Stimulated activated CD8-positive, alpha-beta memory T cell treated with anti-CD3 and anti-CD28 coated beads, Interleukin-7, amount 100 ng/mL, for 4 hours (primary cell): ENCODE results near the gene NAT9.

Experiments
- DNase-seq, 2 donors: peaks; one replicate each; pipeline ENCODE4 v3.0.0-alpha.2; 2020; ENCODE audit warnings: low read depth in 2 of 2

Gene NAT9, protein sequence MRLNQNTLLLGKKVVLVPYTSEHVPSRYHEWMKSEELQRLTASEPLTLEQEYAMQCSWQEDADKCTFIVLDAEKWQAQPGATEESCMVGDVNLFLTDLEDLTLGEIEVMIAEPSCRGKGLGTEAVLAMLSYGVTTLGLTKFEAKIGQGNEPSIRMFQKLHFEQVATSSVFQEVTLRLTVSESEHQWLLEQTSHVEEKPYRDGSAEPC

DNA sequence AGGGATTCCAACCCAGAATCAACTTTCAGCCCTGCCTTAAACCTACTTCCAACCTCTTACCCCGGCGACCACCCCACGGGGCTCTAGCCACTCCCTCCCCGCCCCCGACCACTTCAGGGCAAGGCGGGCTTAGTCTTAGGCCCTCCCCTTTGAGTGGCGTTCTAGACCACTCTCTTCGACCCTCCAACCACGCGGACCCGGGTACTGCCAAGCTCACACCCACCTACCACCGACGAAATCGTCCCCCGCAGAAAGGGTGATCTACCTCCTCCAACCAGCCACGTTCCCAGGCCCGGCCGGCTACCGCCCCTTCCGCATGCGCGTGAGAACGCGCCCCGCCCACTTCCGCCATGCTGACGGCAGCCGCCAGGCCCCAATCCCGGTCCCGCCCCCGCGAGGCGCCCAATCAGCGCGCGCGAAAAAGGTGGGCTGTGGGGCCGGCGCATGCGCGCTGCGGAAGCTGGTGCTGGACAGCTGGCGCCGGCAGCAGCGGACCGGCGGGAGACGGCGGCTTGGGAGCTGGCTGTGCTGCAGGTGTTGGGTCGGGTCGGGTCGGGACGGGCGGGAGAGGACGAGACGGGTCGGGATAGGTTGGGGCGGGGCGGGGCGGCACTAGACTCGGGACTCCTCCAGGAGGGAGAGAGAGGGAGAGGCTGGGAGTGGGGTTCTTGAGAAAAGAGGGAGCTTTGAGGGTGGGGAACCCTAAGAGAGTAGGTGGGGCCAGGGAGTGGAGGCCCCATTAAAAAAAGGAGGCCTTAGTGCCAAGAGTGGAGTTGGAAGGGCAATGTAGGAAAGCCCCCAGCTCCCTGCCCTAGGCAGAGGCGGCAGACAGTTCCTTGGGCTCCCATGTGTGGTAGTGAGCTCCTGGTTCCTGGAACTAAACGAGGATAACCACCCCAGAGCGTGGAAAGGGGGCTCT, at the start of gene NAT9:
TSS of gene NAT9 (minus strand) at position 302 of the 919 bp plus-strand sequence. CDS start 647 bp downstream, outside the sequence.
- peak; percentile 96 to 99 for DNase-seq

DNA sequence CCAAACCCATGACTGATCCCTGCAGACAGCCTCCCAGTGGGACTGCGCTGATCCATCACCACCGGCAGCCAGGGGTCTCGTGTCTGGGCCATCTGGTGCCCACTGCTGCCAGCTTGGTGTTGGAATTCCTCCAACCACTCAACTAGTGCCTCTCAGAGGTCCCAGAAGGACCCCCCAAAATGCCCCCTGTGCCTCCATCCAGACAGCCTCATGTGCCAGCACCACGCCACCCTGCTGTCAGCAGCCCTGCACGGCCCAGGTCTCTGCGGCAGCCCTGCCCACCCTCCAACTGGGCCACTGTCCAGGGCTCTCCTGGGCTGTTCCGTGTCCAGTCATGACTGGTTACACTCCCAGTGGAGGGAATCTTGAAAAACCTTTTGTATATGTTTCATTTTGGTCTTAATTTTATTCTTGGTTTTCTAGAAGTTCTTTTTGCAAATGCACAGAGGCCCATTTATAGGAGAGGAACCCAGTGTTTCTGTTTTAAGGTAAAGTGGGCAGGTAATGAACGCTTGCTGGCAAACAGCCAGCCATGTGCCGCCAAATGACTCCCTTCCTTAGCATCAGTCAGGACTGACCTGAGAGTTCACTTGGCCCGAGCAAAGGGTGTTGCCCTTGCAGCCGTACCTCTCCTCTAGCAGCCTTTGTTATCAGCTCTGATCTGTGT, 48.9 kb upstream of the NAT9 start:
- DNase-seq: no peak

DNA sequence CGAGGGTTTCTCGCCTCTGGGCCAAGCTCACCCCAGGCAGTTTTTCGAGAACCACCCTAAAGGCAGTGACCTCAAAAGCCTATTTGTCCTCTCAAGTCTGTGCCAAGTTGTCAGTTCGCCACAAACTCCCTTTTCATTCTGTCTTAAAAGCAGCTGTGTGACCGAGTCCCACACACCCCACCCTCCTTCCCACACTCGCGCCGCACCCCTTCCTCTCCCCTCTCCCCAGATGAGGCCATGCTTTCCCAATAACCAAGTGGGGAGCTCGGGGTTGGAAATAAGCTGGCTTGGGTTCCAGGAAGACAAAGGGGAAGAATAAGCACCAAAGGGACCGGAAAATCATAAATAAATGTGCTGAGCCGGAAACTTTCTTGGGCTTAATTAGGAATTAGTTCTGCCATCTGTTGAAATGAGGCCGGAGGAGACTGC, 46.8 kb upstream of the NAT9 start:
- no peak for DNase-seq

DNA sequence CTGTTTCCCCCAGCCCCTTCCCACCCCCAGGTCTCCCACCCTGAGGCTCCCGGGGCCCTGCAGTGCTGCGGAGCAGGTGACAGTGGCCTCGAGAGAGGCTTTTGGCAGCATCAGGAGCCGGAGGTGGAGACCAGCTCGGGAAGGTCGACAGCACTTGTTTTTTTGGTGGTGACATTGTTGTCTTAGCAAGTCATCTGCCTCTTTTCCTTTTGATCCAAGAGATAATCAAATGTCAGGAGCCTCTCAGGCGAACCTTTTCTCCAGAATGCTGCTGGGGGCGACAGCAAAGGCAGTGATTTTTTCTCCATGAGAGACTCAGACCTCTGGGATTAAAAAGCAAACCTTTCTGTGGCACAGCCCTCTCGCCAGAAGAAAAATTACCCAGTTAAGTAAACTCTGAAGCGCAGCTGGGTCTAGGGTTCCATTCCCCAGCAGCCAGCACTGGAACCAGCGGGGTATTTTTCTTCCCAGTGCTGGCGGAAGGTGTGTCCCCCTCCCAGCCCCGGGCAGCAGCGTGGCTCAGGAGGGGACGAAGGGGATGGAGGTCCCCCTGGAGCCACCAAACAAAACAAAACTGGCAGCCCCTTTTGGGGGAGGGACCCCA, 46.3 kb upstream of the NAT9 start:
- DNase-seq: no peak

DNA sequence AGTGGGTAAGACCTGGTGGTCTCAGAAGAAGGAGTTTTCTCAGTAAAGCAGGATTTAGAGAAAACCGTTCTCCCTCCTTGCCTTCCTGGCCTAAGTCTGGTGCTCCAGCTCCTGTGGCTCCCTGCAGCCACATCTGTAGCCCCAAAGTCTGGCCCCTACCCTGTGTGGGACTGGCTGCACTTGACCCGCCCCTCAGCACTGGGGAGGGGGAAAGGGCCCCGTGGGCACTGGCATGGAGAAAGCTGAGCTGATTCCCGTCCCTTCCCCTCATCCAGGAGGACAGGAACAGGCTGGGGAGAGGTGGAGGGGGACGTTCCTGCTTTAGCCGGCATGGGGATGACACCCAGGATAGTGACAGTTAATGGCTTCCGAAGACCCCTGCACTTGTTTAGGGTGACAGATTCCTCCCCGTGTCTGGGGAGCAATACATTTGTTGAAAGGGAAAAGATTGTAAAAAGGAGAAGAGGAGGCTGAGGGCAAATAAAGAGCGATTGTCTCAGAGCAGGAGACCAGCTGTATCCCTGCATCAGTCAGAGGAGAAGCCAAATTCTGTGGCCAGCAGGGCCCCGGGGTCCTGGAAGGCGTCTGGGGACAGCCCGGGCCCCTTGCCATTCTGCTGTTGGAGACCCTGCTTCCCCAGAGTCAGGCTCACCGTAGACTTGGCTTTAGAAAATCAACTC, 45.6 kb upstream of the NAT9 start:
- no peak for DNase-seq

DNA sequence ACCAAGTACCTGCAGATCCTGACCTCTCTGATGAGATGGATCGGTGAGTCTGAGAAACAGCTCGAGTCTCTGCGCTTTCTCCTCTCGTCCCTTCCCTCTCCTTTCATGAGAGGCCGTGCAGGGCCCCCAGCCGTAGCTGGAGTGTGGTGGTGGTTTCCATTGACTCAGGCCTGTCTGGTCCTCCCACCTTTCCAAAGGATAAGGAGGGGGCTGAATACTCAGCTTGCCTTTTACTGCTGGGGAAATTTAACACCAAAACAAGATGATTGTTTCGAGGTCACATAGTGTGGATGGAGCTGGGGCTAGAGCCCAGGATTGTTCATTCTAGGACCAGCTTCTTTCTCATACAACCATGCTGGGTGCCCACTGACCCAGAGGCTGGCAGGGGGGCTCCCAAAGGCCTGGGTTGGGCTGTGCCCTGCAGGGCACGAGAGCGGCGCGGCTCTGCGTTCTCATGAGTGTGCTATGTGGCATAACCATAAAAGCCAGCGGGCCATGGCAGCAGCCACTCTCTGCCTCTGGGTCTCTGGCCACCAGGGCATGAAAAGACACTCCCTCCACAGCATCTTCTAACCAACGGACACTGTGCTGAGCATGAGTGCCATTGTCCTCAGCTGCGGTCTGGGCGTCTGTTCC, 43.8 kb upstream of the NAT9 start:
- no peak for DNase-seq

DNA sequence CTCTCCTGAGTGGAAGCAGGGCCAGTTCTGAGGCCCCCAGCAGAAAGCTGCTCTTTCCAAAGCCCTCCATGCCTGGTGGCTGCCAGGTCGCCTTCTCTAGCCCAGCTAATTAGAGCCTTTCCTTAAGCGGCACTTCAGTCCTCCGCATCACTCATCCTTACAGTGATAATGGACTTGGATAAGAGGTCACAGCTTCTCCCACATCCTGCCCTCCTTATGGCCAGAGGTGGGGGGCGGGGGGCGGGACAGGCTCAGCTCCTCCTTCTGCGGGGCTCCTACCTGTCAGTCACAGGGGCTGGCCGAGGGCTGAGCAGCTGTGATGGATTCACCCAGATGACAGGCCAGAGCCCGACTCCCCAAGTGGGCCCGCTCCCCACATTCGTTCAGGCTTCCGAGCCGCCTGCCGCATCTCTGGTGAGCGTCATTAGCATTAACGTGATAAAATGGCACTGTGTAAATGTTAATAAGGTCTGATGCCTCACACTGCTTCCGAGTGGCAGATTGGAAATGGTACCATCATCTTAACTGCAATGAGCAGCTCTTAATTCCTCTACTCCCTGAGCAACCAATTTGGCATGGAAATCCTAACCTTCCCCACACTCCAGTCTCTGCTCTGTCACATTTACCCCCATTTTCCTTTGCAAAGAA, 42.3 kb upstream of the NAT9 start:
- DNase-seq: no peak

DNA sequence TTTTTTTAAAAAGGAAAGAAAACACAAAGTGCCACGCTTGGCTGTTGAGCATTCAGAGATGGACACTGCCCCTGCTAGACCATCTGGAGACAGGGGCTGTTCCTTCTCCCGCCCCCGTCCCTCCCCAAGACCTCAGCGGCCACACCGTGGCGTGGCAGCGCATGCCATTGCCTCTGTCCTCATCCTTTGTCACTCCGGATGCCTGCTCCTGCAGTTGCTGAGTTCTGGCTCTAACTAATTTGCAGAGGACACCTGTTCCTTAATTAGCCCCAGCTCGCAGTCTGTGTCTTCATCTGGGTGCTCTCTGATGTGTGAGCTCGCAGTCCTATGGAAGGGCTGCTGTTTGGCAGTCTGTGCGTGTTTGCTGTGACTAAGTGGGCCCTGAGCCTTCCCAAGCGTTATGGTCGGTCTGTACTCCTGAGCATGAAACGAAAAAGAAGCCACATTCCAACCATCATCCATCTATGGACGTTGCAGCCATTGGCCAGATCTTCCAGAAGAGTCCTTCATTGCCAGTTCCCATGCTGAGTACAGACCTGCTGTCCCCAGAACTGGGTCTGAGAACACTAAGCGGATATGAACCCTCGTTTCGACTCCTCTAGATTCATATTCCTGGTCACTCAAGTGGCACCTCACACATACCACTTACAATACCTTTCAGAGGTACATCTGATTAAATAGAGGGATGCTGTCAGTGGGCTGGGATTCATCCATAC, 40.9 kb upstream of the NAT9 start:
- DNase-seq: no peak

DNA sequence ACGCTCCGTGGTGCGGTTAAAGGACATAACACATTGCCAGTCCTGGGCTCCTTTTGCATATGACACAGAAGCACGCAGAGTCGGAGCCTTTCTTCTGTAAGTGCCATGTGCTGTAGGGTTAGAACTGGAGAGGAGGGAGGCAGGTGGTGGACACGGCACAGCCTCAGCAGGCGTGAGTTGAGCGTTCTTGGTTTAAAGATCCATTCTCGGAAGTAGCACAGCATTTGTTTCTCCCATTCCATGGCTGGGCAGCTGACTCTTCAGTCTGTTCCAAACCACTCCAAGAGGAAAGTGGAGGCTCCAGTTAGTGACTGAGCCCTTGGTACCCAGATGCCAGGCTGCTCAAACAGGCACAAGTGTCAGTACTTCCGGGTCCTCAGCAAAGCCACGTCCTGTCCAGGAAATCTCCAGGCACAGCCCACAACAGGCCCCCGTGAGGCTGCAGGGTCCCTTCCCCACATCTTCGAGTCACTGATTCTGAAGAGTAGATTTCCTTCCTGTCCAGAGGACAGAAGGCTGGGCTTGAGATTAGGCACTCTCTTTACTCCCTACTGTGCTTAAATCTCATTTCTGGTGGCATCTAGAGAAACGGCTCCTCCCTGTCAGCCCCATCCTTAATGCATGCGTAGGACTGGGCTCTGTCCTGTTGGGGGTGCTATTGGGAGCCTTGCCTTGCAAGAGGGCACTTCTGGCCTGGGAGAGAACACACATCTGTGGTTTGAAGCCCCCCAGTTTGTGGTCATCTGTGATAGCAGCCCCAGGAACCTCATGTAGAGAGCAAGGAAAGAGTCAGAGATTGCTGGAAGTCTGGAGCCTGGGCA, 39.6 kb upstream of the NAT9 start:
- DNase-seq: no peak

DNA sequence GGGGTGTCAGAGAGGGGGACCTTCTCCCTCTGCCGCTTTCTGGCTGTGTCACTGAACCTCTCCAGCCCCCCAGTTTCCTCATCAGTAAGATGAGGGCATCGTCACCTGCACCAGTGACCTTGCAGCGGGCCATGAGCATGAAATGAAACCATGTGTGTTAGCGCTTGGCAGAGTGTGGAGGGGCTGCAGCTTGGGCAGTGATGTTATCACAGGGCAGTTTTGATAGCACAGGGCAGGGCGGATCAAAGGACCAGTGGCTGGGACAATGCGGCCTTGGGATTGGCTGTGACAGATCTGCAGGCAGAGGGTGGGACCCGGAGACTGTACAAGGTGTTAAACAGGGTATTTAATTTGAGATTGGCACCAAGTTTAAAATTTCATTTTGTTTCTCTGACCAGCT, 38.9 kb upstream of the NAT9 start:
- DNase-seq: no peak

DNA sequence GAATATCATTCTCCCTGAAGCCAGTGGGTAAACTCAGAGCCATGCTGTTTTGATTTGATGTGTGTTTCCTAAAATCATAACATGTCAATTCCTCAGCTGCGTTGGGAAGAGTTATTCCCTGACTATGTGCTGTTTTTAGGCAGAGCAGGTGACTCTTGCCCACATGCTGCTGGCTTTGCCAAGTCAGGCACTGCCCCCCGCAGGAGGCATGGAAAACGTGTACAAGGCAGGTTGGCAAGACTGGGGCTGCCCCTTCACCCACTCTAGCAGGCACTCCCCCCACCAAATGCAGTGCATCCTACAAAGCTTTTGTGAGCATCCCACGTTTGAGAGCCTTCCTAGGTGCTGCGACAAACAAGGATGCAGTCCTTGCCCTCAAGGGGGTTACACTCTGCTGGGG, 38.3 kb upstream of the NAT9 start:
- no peak for DNase-seq

DNA sequence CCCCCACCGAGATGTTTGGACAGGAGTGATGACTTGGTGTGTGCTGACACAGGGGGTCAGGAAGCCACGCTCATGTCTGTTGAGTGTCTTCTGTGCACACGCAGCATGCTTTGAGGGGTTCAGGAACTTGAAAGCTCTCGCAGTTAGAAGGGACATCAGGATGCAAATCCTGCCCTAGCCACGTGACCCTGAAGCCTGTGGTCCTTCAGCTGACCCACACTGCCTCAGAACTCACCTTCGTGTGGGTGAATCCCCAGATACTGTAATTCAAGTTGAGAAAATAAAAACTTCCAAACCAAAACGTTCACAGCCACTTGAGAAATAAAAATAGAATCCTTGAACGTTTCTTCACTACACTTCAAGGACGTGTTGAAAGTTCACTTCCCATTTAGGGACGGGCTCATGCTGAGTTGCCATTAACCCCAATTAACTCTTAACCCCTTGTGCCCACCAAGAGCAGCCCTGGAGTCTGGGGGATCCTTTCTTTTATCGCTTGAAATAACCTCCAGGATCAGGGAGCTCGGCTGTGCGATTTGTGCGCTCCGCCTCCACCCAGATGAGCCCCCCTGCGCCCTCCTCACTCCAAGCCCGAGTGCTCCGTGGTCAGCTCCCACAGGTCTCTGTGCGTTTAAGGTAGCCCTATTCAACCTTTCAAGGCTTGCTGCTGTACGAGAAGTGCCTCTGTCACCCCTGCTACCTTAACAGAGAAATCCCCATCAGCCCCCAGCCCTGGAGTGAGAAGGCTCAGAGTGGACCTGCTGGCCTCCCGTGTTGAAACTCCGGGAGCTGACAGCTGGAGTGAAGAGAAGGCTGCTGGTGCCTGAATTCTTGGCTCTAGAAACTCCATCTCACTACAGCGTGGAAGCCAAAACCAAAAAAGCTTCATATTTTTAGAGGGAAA, 36.2 kb upstream of the NAT9 start:
- DNase-seq: no peak

DNA sequence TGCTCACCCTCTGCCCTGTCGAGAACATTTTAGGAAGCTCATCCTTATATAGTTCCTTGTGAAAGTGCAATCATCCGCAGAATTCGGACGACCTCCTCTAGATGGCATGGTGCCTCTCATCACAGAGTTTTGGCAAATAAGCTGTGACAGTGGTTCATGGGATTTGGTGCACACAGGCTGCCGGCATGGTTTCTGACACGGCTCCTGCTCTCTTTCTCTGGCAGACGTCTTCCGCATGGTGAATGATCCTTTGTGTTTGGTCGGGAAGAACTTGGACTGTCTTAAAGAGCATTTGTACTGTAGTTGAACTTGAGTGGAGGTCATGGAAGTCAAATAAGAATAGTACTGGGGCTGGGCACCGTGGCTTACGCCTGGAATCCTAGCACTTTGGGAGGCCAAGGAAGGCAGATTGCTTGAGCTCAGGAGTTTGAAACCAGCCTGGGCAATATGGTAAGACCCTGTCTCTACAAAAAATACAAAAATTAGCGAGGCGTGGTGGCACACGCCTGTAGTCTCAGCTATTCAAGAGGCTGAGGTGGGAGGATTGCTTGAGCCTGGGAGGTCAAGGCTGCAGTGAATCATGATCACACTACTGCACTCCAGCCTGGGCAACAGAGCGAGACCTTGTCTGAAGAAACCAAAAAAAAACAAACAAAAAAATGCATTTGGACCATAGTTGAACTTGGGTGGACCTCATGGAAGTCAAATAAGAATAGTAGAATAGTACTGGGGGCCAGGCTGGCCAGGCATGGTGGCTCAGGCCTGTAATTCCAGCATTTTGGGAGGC, 34.7 kb upstream of the NAT9 start:
- no peak for DNase-seq

DNA sequence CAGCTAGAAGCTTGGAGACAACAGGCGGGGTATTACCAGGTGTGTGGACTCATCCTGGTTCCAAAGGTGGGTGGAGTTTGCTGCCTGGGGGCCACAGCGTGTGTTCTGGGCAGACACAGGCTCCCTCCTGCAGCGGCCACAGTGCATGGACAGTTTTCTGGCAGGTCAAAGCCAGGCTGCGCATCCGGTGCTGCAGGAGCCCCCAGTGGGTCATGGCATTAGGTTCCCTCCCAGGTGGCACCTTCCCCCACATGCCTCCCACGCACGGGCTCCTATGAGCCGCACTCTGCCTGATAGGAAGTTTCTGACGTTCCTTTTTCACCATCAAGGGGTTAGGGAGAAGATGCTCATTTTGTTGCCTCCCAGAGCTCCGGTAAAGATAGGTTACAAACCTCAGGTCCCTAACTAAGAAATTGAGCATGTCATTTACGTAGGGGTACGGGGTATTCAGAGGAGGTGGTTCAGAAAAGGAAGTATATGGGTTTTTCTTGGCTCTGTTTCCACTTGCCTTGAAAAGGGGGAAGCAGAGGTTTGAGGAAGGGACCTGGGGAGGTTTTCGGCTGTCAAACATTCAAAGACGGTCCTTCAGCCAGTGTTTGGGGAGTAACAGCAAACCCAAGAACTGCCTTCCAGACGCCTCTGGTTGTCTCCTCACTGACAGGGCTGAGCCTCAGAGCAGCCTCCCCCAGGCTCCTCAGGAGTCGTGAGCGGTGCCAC, 32.7 kb upstream of the NAT9 start:
- DNase-seq: no peak

DNA sequence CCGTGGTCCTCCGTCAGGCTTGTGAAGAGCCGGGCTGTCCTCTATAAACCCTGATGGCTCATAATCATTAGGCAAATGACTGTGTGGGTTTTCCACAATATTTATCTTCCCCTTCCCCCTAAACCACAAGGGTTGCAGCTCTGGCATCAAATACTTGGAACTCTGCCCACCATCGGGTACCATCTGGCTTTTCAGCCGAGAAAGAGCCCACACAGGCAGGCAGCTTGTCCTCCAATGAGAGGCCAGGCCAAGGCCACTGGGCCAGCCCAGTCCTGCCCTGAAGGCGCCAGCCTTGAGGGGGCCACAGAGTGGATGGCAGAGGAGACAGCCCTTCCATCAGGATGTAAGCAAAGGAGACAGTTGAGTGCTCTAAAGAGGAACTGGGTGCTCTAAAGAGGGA, 31.8 kb upstream of the NAT9 start:
- DNase-seq: no peak

DNA sequence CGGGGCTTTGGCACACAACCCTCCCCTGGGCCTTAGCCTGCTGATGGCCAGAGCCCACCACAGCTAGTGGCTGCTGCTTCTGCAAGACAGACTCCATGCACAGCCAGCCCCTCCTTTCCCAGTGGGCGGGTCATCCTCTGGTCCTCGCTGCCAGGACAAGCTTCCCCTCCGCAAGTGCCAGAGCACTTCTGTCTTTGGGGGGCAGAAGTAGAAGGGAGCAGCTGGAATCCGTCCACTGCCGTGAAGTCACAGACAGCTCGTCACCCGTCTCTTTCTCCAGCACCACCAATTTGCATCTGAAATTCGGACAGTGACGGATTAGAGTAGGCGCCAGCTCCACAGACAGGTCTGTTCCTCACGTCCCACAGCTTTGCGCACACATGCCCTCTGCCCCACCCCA, 31.3 kb upstream of the NAT9 start:
- DNase-seq: no peak

DNA sequence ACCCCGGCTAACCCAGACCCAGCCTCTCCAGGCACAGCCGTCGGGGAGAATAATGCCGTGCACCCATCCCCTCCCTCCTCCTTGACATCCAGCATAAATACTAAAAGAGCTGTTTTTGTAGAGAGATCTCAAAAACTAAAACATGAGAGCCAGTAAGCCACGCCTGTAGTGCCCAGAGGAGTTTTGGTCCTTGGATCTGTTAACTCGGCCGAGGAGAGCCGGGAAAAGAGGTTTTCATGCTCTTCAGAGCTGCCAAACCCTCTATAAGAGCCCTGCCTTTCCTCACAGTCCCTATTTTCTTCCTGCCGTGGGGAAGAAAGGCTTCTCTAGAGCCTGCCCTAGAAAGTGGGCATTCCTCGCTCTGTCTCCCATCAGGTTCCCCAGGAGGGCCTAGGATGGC, 30.2 kb upstream of the NAT9 start:
- no peak for DNase-seq
